ENCODE results near the gene TNS1.

Gene TNS1

GRCh38 chr2:217947383-217948350, 55.1 kb downstream of the TNS1 start:
- H3K4me3 ChIP-seq (ENCODE audit: low read depth, low read length), result no peak overlapping the region
- peaks cover 10% of the 10 kb centered on the region for H3K4me1 ChIP-seq (ENCODE audit: control insufficient read depth, insufficient read depth, low read length)
- H3K36me3 ChIP-seq (ENCODE audit: control insufficient read depth, insufficient read depth, low read length), result no peaks in the 10 kb centered on the region
- no peak overlapping the region for H3K9ac ChIP-seq (ENCODE audit: low read depth, low read length)
- H3K27me3 ChIP-seq (ENCODE audit: control insufficient read depth, insufficient read depth, low read length), result no peaks in the 10 kb centered on the region
- no peaks in the 10 kb centered on the region for H3K9me3 ChIP-seq (ENCODE audit: control insufficient read depth, insufficient read depth, low read length)

GRCh38 chr2:217946051-217946450, 56.7 kb downstream of the TNS1 start:
- H3K27me3 ChIP-seq (ENCODE audit: control insufficient read depth, insufficient read depth, low read length), result no peaks in the 10 kb centered on the region
- no peaks in the 10 kb centered on the region for H3K9me3 ChIP-seq (ENCODE audit: control insufficient read depth, insufficient read depth, low read length)
- H3K4me3 ChIP-seq (ENCODE audit: low read depth, low read length), result no peak overlapping the region
- H3K36me3 ChIP-seq (ENCODE audit: control insufficient read depth, insufficient read depth, low read length), result no peaks in the 10 kb centered on the region
- no peak overlapping the region for H3K9ac ChIP-seq (ENCODE audit: low read depth, low read length)
- peaks cover 8% of the 10 kb centered on the region for H3K4me1 ChIP-seq (ENCODE audit: control insufficient read depth, insufficient read depth, low read length)

GRCh38 chr2:217945530-217945929, 57.3 kb downstream of the TNS1 start:
- no peak overlapping the region for H3K4me3 ChIP-seq (ENCODE audit: low read depth, low read length)
- H3K9ac ChIP-seq (ENCODE audit: low read depth, low read length), result no peak overlapping the region
- peaks cover 8% of the 10 kb centered on the region for H3K4me1 ChIP-seq (ENCODE audit: control insufficient read depth, insufficient read depth, low read length)
- no peaks in the 10 kb centered on the region for H3K36me3 ChIP-seq (ENCODE audit: control insufficient read depth, insufficient read depth, low read length)
- H3K27me3 ChIP-seq (ENCODE audit: control insufficient read depth, insufficient read depth, low read length), result no peaks in the 10 kb centered on the region
- no peaks in the 10 kb centered on the region for H3K9me3 ChIP-seq (ENCODE audit: control insufficient read depth, insufficient read depth, low read length)

GRCh38 chr2:217944923-217945322, 57.9 kb downstream of the TNS1 start:
- H3K9me3 ChIP-seq (ENCODE audit: control insufficient read depth, insufficient read depth, low read length), result no peaks in the 10 kb centered on the region
- H3K4me3 ChIP-seq (ENCODE audit: low read depth, low read length), result no peak overlapping the region
- H3K27me3 ChIP-seq (ENCODE audit: control insufficient read depth, insufficient read depth, low read length), result no peaks in the 10 kb centered on the region
- H3K9ac ChIP-seq (ENCODE audit: low read depth, low read length), result no peak overlapping the region
- H3K4me1 ChIP-seq (ENCODE audit: control insufficient read depth, insufficient read depth, low read length), result peaks cover 8% of the 10 kb centered on the region
- H3K36me3 ChIP-seq (ENCODE audit: control insufficient read depth, insufficient read depth, low read length), result no peaks in the 10 kb centered on the region

GRCh38 chr2:217944366-217944765, 58.4 kb downstream of the TNS1 start:
- Histone ChIP-seq H3K4me3 (ENCODE audit: low read depth, low read length) (no peak overlapping the region), H3K4me1 (ENCODE audit: control insufficient read depth, insufficient read depth, low read length) (peaks cover 8% of the 10 kb centered on the region), H3K27me3 (ENCODE audit: control insufficient read depth, insufficient read depth, low read length) (no peaks in the 10 kb centered on the region), H3K9ac (ENCODE audit: low read depth, low read length) (no peak overlapping the region), H3K9me3 (ENCODE audit: control insufficient read depth, insufficient read depth, low read length) (no peaks in the 10 kb centered on the region), H3K36me3 (ENCODE audit: control insufficient read depth, insufficient read depth, low read length) (no peaks in the 10 kb centered on the region)

GRCh38 chr2:217943446-217944321, 59.1 kb downstream of the TNS1 start:
- H3K4me1 ChIP-seq (ENCODE audit: control insufficient read depth, insufficient read depth, low read length), result peaks cover 8% of the 10 kb centered on the region
- H3K36me3 ChIP-seq (ENCODE audit: control insufficient read depth, insufficient read depth, low read length), result no peaks in the 10 kb centered on the region
- peak overlapping the region; percentile 30 for H3K4me3 ChIP-seq (ENCODE audit: low read depth, low read length)
- H3K9me3 ChIP-seq (ENCODE audit: control insufficient read depth, insufficient read depth, low read length), result no peaks in the 10 kb centered on the region
- H3K9ac ChIP-seq (ENCODE audit: low read depth, low read length), result no peak overlapping the region
- no peaks in the 10 kb centered on the region for H3K27me3 ChIP-seq (ENCODE audit: control insufficient read depth, insufficient read depth, low read length)

GRCh38 chr2:217942731-217943335, 60.0 kb downstream of the TNS1 start:
- Histone ChIP-seq H3K36me3 (ENCODE audit: control insufficient read depth, insufficient read depth, low read length) (no peaks in the 10 kb centered on the region), H3K9ac (ENCODE audit: low read depth, low read length) (no peak overlapping the region), H3K27me3 (ENCODE audit: control insufficient read depth, insufficient read depth, low read length) (no peaks in the 10 kb centered on the region), H3K4me3 (ENCODE audit: low read depth, low read length) (no peak overlapping the region), H3K9me3 (ENCODE audit: control insufficient read depth, insufficient read depth, low read length) (no peaks in the 10 kb centered on the region), H3K4me1 (ENCODE audit: control insufficient read depth, insufficient read depth, low read length) (peaks cover 7% of the 10 kb centered on the region)

- no peaks in the 10 kb centered on the region for H3K27me3 ChIP-seq (ENCODE audit: control insufficient read depth, insufficient read depth, low read length)
- no peak overlapping the region for H3K4me3 ChIP-seq (ENCODE audit: low read depth, low read length)
- H3K4me1 ChIP-seq (ENCODE audit: control insufficient read depth, insufficient read depth, low read length), result peaks cover 9% of the 10 kb centered on the region
- H3K36me3 ChIP-seq (ENCODE audit: control insufficient read depth, insufficient read depth, low read length), result no peaks in the 10 kb centered on the region
- no peak overlapping the region for H3K9ac ChIP-seq (ENCODE audit: low read depth, low read length)
- no peaks in the 10 kb centered on the region for H3K9me3 ChIP-seq (ENCODE audit: control insufficient read depth, insufficient read depth, low read length)
Measured at GRCh38 chr2:217941886-217942728, 60.7 kb downstream of the TNS1 start.

GRCh38 chr2:217941339-217941738, 61.5 kb downstream of the TNS1 start:
- peaks cover 10% of the 10 kb centered on the region for H3K4me1 ChIP-seq (ENCODE audit: control insufficient read depth, insufficient read depth, low read length)
- H3K27me3 ChIP-seq (ENCODE audit: control insufficient read depth, insufficient read depth, low read length), result no peaks in the 10 kb centered on the region
- H3K9ac ChIP-seq (ENCODE audit: low read depth, low read length), result no peak overlapping the region
- H3K4me3 ChIP-seq (ENCODE audit: low read depth, low read length), result no peak overlapping the region
- no peaks in the 10 kb centered on the region for H3K36me3 ChIP-seq (ENCODE audit: control insufficient read depth, insufficient read depth, low read length)
- no peaks in the 10 kb centered on the region for H3K9me3 ChIP-seq (ENCODE audit: control insufficient read depth, insufficient read depth, low read length)

GRCh38 chr2:217940261-217941220, 62.3 kb downstream of the TNS1 start:
- Histone ChIP-seq H3K9ac (ENCODE audit: low read depth, low read length) (peak overlapping the region; percentile 24), H3K4me1 (ENCODE audit: control insufficient read depth, insufficient read depth, low read length) (peaks cover 13% of the 10 kb centered on the region), H3K9me3 (ENCODE audit: control insufficient read depth, insufficient read depth, low read length) (no peaks in the 10 kb centered on the region), H3K4me3 (ENCODE audit: low read depth, low read length) (no peak overlapping the region), H3K27me3 (ENCODE audit: control insufficient read depth, insufficient read depth, low read length) (no peaks in the 10 kb centered on the region), H3K36me3 (ENCODE audit: control insufficient read depth, insufficient read depth, low read length) (no peaks in the 10 kb centered on the region)

Measured in iPS-15b (cell line).